GM13977 (cell line): ENCODE results near the gene PRAMEF14.
"Not testable (repeated sequence)": the region's sequence is repeated elsewhere in the genome, so short reads cannot be mapped to it uniquely, and the experiment has no call there.

ENCODE experiments used
- DNase-seq: peaks from one replicate; pipeline ENCODE4 v3.0.0; 2012; ENCODE audit warnings: low spot score
- in situ Hi-C: fragments of 300-500 bp; cut with MboI; formaldehyde crosslinking; loops from one replicate; pipeline ENCODE4 v1.12.0; 2022; ENCODE audit warnings: low sequenced_read_pairs, low pct_unique_long_range_greater_than_20kb, mixed read lengths, inconsistent platforms; ENCODE audit not compliant: unreplicated experiment
- TF ChIP-seq, protein P1 (sequence below): IDR thresholded peaks from 2 replicates; pipeline ENCODE4 v1.5.1; 2012; ENCODE audit warnings: mild to moderate bottlenecking, control low read depth; ENCODE audit not compliant: insufficient read depth; ENCODE audit errors: extremely low read depth, missing control alignments

The PRAMEF14 gene, protein sequence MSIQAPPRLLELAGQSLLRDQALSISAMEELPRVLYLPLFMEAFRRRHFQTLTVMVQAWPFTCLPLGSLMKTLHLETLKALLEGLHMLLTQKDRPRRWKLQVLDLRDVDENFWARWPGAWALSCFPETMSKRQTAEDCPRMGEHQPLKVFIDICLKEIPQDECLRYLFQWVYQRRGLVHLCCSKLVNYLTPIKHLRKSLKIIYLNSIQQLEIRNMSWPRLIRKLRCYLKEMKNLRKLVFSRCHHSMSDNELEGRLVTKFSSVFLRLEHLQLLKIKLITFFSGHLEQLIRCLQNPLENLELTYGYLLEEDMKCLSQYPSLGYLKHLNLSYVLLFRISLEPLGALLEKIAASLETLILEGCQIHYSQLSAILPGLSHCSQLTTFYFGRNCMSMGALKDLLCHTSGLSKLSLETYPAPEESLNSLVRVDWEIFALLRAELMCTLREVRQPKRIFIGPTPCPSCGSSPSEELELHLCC

DNA sequence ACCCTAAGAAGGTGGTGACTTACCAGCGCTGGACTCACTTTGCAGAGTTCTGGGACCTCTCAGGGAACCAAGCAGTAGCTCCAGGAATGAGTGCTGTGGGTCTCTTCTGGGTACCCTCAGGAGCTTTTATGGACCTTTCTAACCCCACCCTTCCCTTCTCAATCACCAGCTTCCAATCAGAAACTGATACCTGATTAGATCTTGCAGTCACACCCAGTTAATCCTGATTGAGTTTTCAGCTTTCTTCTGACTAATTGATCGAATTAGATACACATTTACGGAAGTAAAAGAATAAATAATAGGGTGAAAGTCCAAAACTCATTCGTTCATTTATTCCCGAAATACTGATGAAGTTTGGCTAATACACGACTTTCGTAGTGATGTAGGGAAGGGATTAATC lies at the start of gene PRAMEF14:
PRAMEF14 (minus strand) TSS at position 101 of the 400 bp plus-strand sequence. CDS start 1,820 bp downstream, outside the sequence.
- DNase-seq, in situ Hi-C loops: not testable (repeated sequence)

DNA sequence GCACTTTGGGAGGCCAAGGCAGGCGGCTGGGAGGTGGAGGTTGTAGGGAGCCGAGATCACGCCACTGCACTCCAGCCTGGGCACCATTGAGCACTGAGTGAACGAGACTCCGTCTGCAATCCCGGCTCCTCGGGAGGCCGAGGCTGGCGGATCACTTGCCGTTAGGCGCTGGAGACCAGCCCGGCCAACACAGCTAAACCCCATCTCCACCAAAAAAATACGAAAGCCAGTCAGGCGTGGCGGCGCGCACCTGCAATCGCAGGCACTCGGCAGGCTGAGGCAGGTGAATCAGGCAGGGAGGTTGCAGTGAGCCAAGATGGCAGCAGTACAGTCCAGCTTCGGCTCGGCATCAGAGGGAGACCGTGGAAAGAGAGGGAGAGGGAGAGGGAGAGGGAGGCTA lies 48.4 kb upstream of the PRAMEF14 start:
- in situ Hi-C loops, DNase-seq: not testable (repeated sequence)

DNA sequence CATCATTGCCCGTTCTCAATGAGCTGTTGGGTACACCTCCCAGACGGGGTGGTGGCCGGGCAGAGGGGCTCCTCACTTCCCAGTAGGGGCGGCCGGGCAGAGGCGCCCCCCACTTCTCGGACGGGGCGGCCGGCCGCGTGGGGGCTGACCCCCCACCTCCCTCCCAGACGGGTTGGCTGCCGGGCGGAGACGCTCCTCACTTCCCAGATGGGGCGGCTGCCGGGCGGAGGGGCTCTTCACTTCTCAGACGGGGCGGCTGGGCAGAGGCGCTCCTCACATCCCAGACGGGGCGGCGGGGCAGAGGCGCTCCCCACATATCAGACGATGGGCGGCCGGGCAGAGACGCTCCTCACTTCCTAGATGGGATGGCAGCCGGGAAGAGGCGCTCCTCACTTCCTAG lies 47.8 kb upstream of the PRAMEF14 start:
- in situ Hi-C loops, DNase-seq: not testable (repeated sequence)

DNA sequence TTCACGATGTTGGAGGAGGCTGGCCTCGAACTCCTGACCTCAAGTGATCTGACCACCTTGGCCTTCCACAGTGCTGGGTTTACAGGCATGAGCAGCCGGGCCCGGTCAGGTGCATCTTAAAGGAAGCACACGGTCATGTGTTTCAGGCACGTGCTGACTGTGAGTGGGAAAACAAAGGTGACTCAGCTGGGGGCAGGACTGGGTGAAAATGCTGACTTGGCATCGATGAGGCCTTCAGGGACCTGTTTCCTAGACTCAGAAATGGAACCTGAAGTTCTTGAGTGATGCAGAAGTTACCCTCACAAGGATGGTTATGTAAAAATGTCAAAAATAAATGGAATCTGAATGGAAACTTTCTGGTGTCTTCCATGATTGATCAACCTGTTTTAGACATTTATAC lies 46.1 kb upstream of the PRAMEF14 start:
- in situ Hi-C loops, DNase-seq: not testable (repeated sequence)

DNA sequence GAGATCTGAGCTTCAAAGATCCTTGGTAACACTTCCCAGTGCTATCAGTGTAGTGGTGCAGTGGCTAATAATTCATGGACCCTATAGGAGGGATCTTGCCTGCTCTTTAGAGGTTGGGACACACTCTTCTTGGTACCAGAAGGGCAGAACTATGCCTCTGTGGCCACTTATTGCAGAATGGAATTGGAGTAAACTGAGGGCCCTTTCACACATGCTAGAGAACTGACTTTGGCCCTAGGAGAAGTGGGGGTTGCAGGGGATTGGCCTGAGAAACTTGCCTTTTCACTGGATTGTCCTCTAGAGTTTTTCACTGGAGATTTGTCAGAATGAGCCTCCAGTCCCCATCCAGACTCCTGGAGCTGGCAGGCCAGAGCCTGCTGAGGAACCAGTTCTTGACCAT lies 42.4 kb upstream of the PRAMEF14 start, which contains the start of gene PRAMEF17:
PRAMEF17 (plus strand) TSS at position 301 of the 400 bp plus-strand sequence; CDS start at position 327, 26 bp downstream.
- in situ Hi-C loops, DNase-seq: not testable (repeated sequence)

DNA sequence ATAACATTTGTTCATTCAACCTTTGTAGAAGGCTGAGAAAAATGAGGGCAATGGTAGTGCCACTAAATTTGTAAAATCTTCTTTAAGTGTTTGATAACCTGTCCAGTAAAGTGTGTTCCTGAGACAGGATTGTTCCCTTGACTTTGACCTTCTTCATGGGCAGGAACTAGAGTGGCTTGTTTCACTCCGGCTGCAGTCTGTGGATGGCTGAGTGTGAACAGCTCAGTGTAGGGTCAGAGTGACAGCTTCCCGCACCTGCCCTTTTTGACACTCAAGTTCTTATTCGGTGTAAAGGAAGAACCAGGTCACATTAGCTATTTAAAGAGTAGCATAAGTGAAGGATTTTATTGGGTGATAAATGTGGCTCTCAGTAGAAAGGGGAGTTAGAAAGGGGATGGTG lies 33.4 kb upstream of the PRAMEF14 start:
- DNase-seq, in situ Hi-C loops: not testable (repeated sequence)

DNA sequence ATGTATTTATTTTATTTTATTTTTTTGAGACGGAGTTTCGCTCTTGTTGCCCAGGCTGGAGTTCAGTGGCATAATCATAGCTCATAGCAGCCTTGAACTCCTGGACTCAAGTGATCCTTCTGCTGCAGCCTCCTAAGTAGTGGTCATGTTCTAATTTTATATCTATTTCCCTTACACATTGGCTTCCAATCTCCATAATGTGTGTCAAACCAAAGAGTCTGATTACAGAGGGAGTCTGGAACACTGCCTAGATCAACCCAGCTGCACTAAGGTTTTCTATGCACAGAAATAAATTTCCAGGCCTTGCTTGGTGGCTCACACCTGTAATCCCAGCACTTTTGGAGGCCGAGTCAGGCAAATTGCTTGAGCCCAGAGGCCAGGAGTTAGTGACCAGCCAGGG lies 32.0 kb upstream of the PRAMEF14 start:
- DNase-seq, in situ Hi-C loops: not testable (repeated sequence)

DNA sequence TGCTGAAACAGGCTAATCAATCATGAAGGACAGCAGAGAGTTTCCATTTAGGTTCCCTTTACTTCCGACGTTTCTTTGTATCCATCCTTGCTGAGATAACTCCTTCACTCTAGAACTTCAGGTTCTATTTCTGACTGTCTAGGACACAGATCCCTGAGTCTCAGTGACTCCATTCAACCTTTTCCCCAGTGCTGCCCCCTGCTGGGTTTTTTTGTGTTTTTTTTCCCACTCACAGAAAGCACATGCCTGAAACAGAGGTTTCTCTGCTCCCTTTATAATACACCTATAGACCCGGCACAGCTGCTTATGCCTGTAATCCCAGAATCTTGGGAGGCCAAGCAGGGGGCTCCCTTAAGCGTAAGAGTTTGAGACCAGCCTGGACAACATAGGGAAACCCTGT lies 21.6 kb upstream of the PRAMEF14 start:
- in situ Hi-C loops, DNase-seq: not testable (repeated sequence)
- TF ChIP-seq, protein P1, sequence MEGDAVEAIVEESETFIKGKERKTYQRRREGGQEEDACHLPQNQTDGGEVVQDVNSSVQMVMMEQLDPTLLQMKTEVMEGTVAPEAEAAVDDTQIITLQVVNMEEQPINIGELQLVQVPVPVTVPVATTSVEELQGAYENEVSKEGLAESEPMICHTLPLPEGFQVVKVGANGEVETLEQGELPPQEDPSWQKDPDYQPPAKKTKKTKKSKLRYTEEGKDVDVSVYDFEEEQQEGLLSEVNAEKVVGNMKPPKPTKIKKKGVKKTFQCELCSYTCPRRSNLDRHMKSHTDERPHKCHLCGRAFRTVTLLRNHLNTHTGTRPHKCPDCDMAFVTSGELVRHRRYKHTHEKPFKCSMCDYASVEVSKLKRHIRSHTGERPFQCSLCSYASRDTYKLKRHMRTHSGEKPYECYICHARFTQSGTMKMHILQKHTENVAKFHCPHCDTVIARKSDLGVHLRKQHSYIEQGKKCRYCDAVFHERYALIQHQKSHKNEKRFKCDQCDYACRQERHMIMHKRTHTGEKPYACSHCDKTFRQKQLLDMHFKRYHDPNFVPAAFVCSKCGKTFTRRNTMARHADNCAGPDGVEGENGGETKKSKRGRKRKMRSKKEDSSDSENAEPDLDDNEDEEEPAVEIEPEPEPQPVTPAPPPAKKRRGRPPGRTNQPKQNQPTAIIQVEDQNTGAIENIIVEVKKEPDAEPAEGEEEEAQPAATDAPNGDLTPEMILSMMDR: peak; percentile 19

DNA sequence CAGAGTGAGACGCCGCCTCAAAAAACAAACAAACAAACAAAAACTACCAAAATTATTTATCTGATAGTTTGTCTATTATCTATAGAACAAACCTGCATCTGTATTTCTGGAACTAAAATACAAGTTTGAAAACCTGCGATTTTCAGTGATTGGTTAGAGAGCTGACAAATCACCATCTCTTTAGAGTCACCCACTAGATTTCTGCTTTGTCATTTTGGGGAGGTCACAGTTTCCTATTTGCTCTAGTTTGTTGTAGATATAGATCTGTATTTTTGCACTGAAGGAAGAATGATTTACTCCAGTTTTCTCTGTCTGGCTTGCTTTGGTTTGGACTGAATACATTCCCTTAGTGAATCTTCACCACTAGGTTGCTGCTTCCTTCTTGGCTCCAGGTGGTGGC lies 19.6 kb upstream of the PRAMEF14 start:
- DNase-seq, in situ Hi-C loops: not testable (repeated sequence)

DNA sequence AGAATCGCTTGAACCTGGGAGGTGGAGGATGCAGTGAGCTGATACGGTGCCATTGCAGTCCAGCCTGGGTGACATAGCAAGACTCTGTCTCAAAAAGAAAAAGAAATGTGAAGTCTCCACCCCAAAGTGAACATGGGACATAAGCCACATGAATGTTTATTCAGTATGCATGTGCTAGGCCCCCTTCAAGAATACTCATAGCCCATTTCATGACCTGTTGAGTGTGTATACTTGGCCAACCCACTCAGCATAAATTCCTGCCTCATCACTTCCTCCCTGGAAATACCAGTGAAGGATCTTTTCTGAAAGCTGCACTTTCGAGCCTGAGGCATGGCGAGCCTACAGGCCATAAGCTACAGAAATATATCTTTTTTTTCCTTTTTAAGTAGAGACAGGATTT lies 18.0 kb upstream of the PRAMEF14 start:
- in situ Hi-C loops, DNase-seq: not testable (repeated sequence)

DNA sequence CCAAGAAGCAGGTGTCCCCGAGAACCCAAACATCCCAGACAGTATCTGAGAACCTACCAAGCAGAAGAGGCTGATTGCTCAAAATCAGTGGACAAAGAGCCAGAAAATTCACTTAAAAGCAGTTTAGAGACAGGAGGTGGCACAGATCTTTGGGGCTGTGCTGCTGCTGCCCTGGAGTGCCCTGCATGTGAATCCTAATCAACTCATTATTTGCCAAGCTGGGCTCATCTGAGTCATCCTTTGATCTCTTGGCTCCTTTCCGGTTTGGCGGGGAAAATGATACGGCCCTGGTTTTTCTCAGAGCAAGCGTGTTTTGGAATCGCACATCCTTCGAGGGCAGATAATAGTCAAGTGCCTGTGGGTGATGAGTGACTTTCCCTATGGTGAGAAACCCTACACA lies 15.4 kb upstream of the PRAMEF14 start:
- in situ Hi-C loops, DNase-seq: not testable (repeated sequence)

DNA sequence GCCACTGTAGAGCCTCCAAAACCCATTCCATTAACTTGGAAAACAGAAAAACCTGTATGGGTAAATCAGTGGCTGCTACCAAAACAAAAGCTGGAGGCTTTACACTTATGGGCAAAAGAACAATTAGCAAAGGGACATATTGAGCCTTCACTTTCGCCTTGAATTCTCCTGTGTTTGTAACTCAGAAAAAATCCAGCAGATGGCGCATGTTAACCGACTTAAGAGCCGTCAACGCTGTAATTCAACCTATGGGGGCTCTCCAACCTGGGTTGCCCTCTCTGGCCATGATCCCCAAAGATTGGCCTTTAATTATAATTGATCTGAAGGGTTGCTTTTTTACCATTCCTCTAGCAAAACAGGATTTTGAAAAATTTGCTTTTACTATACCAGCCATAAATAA lies 9.8 kb upstream of the PRAMEF14 start:
- TF ChIP-seq, protein P1: peak; percentile 63
- in situ Hi-C loops: not testable (repeated sequence)
- peak; percentile 25 for DNase-seq

DNA sequence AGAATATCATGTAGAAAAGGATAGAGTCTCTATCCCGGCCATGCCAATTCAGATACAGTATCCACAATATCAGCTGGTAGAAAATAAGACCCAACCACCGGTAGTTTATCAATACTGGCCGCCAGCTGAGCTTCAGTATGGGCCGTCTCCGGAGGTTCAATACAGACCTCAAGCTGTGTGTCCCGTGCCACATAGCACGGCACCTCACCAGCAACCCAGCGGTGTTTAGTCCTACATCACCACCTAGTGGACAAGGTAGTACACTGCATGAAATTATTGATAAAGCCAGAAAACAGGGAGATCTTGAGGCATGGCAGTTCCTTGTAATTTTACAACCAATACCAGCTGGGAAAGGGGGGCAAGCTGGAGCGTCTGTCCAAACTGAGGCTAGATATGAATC lies 7.5 kb upstream of the PRAMEF14 start:
- in situ Hi-C loops, DNase-seq: not testable (repeated sequence)

DNA sequence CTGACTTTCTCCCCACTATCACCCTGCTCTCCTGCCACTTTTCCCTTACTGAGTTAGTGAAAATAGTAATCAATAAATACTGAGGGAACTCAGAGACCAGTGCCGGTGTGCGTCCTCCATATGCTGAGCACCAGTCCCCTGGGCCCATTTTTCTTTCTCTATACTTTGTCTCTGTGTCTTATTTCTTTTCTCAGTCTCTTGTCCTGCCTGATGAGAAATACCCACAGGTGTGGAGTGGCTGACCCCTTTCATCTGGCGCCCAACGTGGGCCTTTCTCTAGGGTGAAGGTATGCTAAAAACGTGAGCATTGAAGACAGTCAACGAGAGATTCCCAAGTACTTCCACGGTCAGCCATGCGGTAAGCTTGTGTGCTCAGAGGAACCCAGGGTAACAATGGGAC lies 6.5 kb upstream of the PRAMEF14 start:
- in situ Hi-C loops, DNase-seq: not testable (repeated sequence)

DNA sequence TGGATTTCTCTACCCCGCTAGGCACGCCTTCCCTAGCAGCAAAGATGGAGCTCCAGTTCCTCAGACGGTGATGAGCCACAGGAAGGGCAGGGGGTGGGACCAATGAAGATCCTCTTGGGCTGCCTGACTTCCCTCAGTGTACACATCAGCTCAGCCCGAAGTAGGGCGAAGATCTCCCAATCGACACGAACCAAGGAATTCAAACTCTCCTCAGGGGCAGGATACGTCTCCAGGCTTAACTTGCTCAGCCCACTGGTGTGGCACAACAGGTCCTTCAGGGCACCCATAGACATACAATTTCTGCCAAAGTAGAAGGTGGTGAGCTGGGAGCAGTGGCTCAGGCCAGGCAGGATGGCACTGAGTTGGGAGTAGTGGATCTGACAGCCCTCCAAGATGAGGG lies 4.4 kb downstream of the PRAMEF14 start:
- DNase-seq, in situ Hi-C loops: not testable (repeated sequence)

DNA sequence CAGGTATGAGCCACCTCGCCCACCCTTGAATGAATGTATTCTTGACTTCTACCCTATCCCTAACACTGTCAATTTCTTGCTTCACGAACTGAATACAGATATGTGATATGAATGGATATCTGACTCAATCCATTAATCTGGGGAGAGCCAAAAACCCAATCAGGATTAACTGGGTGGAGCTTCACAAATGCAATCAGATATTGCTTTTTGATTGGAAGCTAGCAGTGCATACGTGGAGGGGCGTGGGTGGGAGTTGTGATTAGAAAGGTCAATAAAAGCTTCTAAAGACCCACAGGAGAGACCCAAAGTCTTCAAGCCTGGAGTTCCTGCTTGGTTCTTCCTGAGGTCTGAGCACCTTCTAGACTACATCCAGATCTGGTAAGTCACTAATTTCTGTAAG lies 31.7 kb downstream of the PRAMEF14 start, which contains the start of gene PRAMEF15:
PRAMEF15 (plus strand) TSS at position 301 of the 400 bp plus-strand sequence. CDS start 2,827 bp downstream, outside the sequence.
- in situ Hi-C loops, DNase-seq: not testable (repeated sequence)
